Activated CD8-positive, alpha-beta T cell treated with anti-CD3 and anti-CD28 coated beads, Interleukin-2, amount 10 ng/mL, durations not matched to agents 7 days and 5 days (primary cell): ENCODE data around the gene MED16. TPM values are rescaled to one million over a fixed set of nuclear protein-coding genes. Genes with fewer than 3 reads are reported as not detected.

ENCODE experiments used
- ATAC-seq: fragments of 150-1000 bp; cut with Tn5 transposase; one replicate; pipeline ENCODE4 v1.10.0; 2021; ENCODE audit warnings: moderate library complexity
- CTCF ChIA-PET: fragments of 350-600 bp; sonication (Branson Sonifier 250); formaldehyde crosslinking; loops from one replicate; lab custom pipeline; 2021; ENCODE audit warnings: antibody characterized with exemption; lab: Charles Lee
- POLR2A ChIA-PET: fragments of 350-600 bp; sonication (Branson Sonifier 250); formaldehyde crosslinking; loops from one replicate; lab custom pipeline; 2021; ENCODE audit warnings: antibody characterized with exemption; lab: Charles Lee
- DNase-seq: peaks from one replicate; pipeline ENCODE4 v3.0.0-alpha.2; 2020
- H3K27ac Mint-ChIP-seq: one replicate; pipeline ENCODE4 v1.8.0; 2021; ENCODE audit warnings: mild to moderate bottlenecking, mixed read lengths
- H3K27me3 Mint-ChIP-seq: one replicate; pipeline ENCODE4 v1.8.0; 2021; ENCODE audit warnings: low read depth, mixed read lengths
- H3K36me3 Mint-ChIP-seq: one replicate; pipeline ENCODE4 v1.8.0; 2021; ENCODE audit warnings: low read depth, mixed read lengths
- H3K4me1 Mint-ChIP-seq: one replicate; pipeline ENCODE4 v1.8.0; 2021; ENCODE audit warnings: low read depth, mixed read lengths
- H3K4me3 Mint-ChIP-seq: one replicate; pipeline ENCODE4 v1.8.0; 2021; ENCODE audit warnings: mild to moderate bottlenecking, mixed read lengths
- H3K9me3 Mint-ChIP-seq: one replicate; pipeline ENCODE4 v1.8.0; 2022; ENCODE audit warnings: mixed read lengths; ENCODE audit not compliant: insufficient read depth
- total RNA-seq, 2 experiments: library from RNA; stranded (reverse); gene quantifications; one replicate each; pipeline ENCODE4 v1.2.3, GENCODE V29; 2021

The MED16 gene
- total RNA-seq, 2 experiments from 2014 or later, result 55.9 to 60.4 TPM

DNA sequence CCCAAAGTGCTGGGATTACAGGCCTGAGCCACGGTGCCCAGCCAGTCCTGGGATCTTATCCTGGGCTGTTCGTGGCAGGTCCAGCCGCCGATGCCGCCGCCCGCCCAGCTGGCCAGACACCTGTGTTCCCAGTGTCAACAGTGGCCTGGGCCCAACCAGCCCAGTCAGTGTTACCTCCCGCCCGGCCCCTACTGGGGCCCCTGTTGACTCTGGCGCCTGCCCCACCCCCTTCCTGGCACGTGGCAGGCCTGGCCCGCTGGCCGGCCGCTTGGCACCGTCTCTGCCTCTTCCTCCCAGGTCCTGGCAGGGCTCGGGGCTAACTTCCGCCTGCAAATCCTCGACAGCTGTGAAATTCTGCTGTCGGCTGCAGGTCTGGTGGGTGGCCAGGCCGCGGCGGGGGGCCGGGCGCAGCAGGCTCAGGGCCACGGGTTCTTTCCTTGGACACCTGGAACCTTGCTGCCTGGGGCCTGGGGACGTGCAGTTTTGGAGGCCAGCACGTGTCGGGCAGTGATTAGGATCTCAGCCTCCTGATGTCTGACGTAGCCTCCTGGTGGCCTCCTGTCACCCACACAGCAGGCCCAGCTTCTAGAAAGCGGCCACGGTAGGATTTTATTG, 42.0 kb upstream of the MED16 start:
- ChIA-PET POLR2A (no interaction called here), CTCF (no interaction called here)
- H3K27ac Mint-ChIP-seq, result no peak overlapping the region
- H3K36me3 Mint-ChIP-seq, result peaks cover 31% of the 10 kb centered on the region
- H3K4me3 Mint-ChIP-seq, result no peak overlapping the region
- H3K4me1 Mint-ChIP-seq, result peaks cover 44% of the 10 kb centered on the region
- H3K9me3 Mint-ChIP-seq, result no peaks in the 10 kb centered on the region
- ATAC-seq (no peak), DNase-seq (no peak)
- H3K27me3 Mint-ChIP-seq, result peaks cover 3% of the 10 kb centered on the region

DNA sequence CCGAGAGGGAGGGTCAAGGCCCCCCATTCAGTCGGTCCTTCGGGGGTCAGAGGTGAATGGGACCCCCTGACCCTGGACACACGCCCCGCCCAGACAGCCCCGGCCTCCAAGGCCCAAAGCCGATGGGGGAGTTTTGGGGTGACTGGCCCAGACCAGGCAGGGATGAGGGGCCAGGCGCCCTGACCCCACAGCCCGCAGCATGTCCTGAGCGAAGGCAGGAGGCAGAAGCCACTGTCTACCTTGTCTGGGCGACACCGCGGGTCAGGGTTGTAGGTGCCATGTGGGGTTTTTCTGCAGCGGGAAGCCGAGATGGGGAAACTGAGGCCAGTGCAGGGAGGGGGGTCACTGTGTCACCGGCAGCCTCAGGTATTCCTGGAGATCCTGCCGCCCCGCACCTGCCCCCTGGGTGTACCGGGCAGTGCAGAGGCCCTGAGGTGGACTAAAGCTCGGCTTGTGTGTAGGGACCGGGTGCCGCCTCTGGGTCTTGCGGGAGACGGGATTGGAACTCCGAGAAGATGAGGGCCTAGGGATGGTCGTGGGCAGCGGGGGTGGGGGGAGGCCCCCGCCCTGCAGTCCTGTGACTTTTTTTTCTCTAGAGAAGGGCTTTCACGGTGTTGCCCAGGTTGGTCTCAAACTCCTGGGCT, 41.3 kb upstream of the MED16 start:
- ATAC-seq (no peak), DNase-seq (no peak)
- Mint-ChIP-seq H3K36me3 (peaks cover 29% of the 10 kb centered on the region), H3K27me3 (peaks cover 2% of the 10 kb centered on the region), H3K27ac (no peak overlapping the region), H3K4me3 (no peak overlapping the region), H3K4me1 (peaks cover 38% of the 10 kb centered on the region), H3K9me3 (no peaks in the 10 kb centered on the region)
- ChIA-PET CTCF (no interaction called here), POLR2A (no interaction called here)

GRCh38 chr19:933553-933882, 40.5 kb upstream of the MED16 start:
- Mint-ChIP-seq H3K36me3 (peaks cover 30% of the 10 kb centered on the region), H3K4me3 (no peak overlapping the region), H3K4me1 (peaks cover 35% of the 10 kb centered on the region), H3K27me3 (peaks cover 2% of the 10 kb centered on the region), H3K27ac (no peak overlapping the region), H3K9me3 (no peaks in the 10 kb centered on the region)
- ATAC-seq (no peak), DNase-seq (no peak)
- ChIA-PET CTCF (no interaction called here), POLR2A (no interaction called here)

DNA sequence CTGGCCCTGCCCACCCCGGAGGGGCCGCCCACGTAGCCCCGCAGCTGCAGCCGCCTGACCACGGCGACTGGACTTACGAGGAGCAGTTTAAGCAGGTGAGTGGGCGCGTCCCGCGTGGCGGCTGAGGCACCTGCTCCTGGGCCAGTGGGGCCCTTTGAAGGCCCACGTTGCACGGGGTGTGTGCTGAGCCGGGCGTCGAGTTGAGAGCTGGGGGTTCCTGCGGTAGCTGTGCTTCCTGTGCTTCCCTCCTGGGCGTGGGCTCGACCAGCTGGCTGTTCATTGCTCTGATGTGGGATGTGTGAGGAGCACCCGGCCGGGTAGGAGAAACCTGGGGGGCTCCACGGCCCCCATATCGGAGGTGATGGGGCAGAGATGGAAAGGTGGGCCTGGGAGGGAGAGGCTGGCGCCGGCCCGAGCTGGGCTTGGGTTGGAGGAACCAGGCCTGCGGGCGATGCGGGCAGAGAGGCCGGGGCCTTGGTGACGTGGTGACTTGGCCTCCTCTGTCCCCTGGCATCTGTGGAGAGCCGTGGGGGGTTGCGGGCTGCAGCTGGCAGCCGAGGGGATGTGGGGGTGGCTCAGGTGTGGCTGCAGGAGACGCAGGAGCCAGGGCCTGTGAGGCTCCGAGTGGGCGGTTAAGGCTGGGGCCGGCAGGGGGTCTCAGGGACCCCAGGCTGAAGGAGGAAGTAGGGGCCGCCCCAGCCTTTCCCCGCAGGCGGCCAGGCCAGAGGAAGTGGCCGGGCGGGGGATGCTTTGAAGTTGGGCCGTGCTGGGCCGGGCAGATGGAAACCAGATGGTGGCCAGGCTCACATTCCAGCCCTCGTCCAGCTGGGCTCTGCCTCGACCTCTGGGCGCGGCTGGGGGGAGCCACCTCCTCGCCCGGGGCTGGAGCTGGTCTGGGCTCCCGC, 39.9 kb upstream of the MED16 start:
- Mint-ChIP-seq H3K4me3 (peak overlapping the region; percentile 63), H3K4me1 (peaks cover 29% of the 10 kb centered on the region), H3K27me3 (no peaks in the 10 kb centered on the region), H3K9me3 (no peaks in the 10 kb centered on the region), H3K27ac (peak overlapping the region; percentile 81), H3K36me3 (peaks cover 28% of the 10 kb centered on the region)
- CTCF ChIA-PET, result interaction anchor here (0.9 to 1.2 kb wide), 4 partner anchors 9 to 69 kb away, joined by 3 to 6 read pairs (median 3); partner anchors contain the start of gene WDR18
- ATAC-seq, result peak; percentile 80
- peak; percentile 69 for DNase-seq
- POLR2A ChIA-PET, result interaction anchor here (1.0 kb wide), 1 partner anchor 29 kb away, joined by 4 read pairs; no protein-coding TSS in a partner anchor

GRCh38 chr19:931860-932647, 39.1 kb upstream of the MED16 start:
- H3K4me1 Mint-ChIP-seq, result peaks cover 24% of the 10 kb centered on the region
- no peak overlapping the region for H3K4me3 Mint-ChIP-seq
- H3K27ac Mint-ChIP-seq, result no peak overlapping the region
- ChIA-PET POLR2A (interaction anchor here (1.0 kb wide), 1 partner anchor 30 kb away, joined by 4 read pairs; no protein-coding TSS in a partner anchor), CTCF (interaction anchor here (0.9 to 1.2 kb wide), 4 partner anchors 8 to 68 kb away, joined by 3 to 6 read pairs (median 3); partner anchors contain the start of gene WDR18)
- H3K9me3 Mint-ChIP-seq, result no peaks in the 10 kb centered on the region
- DNase-seq (no peak), ATAC-seq (no peak)
- peaks cover 24% of the 10 kb centered on the region for H3K36me3 Mint-ChIP-seq
- no peaks in the 10 kb centered on the region for H3K27me3 Mint-ChIP-seq

DNA sequence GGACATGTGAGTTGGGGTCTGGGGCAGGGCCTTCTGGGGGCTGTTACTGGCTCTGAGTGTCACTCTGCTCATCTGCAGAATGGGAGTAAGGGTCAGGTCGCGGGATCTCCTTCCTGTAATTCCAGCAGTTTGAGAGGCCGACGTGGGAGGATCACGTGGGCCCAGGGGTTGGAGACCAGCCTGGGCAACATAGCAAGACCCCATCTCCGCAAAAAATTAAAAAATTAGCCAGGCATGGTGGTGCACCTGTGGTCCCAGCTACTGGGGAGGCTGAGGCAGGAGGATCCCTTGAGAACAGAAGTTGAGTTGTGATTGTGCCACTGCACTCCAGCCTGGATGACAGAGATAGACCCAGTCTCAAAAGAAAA, 36.9 kb upstream of the MED16 start:
- Mint-ChIP-seq H3K4me1 (peaks cover 19% of the 10 kb centered on the region), H3K36me3 (peaks cover 15% of the 10 kb centered on the region), H3K4me3 (no peak overlapping the region), H3K27ac (no peak overlapping the region), H3K9me3 (no peaks in the 10 kb centered on the region), H3K27me3 (no peaks in the 10 kb centered on the region)
- CTCF ChIA-PET, result no interaction called here
- no peak for ATAC-seq
- DNase-seq, result no peak
- POLR2A ChIA-PET, result interaction anchor here (0.6 to 0.9 kb wide), 2 partner anchors 54 to 55 kb away, joined by 3 read pairs; partner anchors contain the start of gene WDR18

- Mint-ChIP-seq H3K27ac (no peak overlapping the region), H3K27me3 (no peaks in the 10 kb centered on the region), H3K4me3 (no peak overlapping the region), H3K36me3 (peaks cover 15% of the 10 kb centered on the region), H3K4me1 (peaks cover 18% of the 10 kb centered on the region), H3K9me3 (no peaks in the 10 kb centered on the region)
- ATAC-seq (no peak), DNase-seq (no peak)
- CTCF ChIA-PET, result no interaction called here
- POLR2A ChIA-PET, result no interaction called here
These were observed 36.4 kb upstream of the MED16 start for GRCh38 chr19:929203-929890.

- H3K27me3 Mint-ChIP-seq, result no peaks in the 10 kb centered on the region
- CTCF ChIA-PET, result no interaction called here
- no peak overlapping the region for H3K4me3 Mint-ChIP-seq
- no peak for ATAC-seq
- no peak overlapping the region for H3K27ac Mint-ChIP-seq
- H3K4me1 Mint-ChIP-seq, result peaks cover 23% of the 10 kb centered on the region
- peaks cover 15% of the 10 kb centered on the region for H3K36me3 Mint-ChIP-seq
- no peak for DNase-seq
- POLR2A ChIA-PET, result no interaction called here
- H3K9me3 Mint-ChIP-seq, result no peaks in the 10 kb centered on the region
These were observed 35.6 kb upstream of the MED16 start for GRCh38 chr19:928471-929202.

GRCh38 chr19:927780-928401, 34.9 kb upstream of the MED16 start:
- H3K27ac Mint-ChIP-seq, result no peak overlapping the region
- no peaks in the 10 kb centered on the region for H3K27me3 Mint-ChIP-seq
- ATAC-seq (no peak), DNase-seq (no peak)
- ChIA-PET CTCF (no interaction called here), POLR2A (no interaction called here)
- peak overlapping the region; percentile 46 for H3K4me3 Mint-ChIP-seq
- peaks cover 16% of the 10 kb centered on the region for H3K4me1 Mint-ChIP-seq
- no peaks in the 10 kb centered on the region for H3K9me3 Mint-ChIP-seq
- peaks cover 15% of the 10 kb centered on the region for H3K36me3 Mint-ChIP-seq

- no peaks in the 10 kb centered on the region for H3K27me3 Mint-ChIP-seq
- H3K4me3 Mint-ChIP-seq, result peak overlapping the region; percentile 46
- peaks cover 12% of the 10 kb centered on the region for H3K4me1 Mint-ChIP-seq
- ChIA-PET POLR2A (no interaction called here), CTCF (no interaction called here)
- ATAC-seq (no peak), DNase-seq (no peak)
- peaks cover 15% of the 10 kb centered on the region for H3K36me3 Mint-ChIP-seq
- no peaks in the 10 kb centered on the region for H3K9me3 Mint-ChIP-seq
- no peak overlapping the region for H3K27ac Mint-ChIP-seq
These were observed 34.4 kb upstream of the MED16 start for GRCh38 chr19:927351-927779.
